ENCODE measurements around the gene EPB41L5.

DNA sequence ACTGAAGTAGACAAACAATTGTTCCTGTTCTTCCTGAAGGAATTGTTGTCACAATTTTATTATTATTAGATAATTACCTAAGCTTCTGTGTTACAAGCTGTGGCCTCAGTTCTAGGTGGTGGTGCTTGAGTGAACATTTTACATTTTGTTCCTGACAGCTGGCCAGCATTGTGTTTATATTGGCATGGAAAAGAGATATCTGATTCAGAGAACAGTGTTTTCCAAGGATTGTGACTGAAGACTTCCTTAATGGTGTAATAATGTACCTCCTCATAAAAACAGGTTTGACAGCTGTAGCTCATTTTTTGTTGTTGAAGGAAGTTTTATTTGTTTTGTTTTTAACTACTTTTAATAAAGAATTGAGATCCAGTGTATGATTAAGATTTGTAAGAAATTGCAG lies 95.2 kb downstream of the EPB41L5 start:
- no peak for TF ChIP-seq POLR2A (IDR thresholded peaks at IDR 0.05; ENCODE audit: low read depth, low read length)
- no peak for TF ChIP-seq POLR2AphosphoS5 (IDR thresholded peaks at IDR 0.05; ENCODE audit: low read depth, low read length)
